Trophoblast cell (in vitro differentiated cells and primary cell): ENCODE data around the gene MOCS2.

ENCODE experiments used
- DNase-seq, 2 donors: peaks; one replicate each; pipeline ENCODE4 v3.0.0-alpha.2; 2016
- H2AFZ ChIP-seq: 2 replicates; pipeline ENCODE4 v1.6.1; 2013; ENCODE audit warnings: low read length, moderate library complexity, mild to moderate bottlenecking; ENCODE audit not compliant: insufficient read depth, poor library complexity
- H2AK5ac ChIP-seq: 2 replicates; pipeline ENCODE4 v1.6.1; 2013; ENCODE audit warnings: mild to moderate bottlenecking, low read length
- H2BK120ac ChIP-seq: 2 replicates; pipeline ENCODE4 v1.6.1; 2013; ENCODE audit warnings: low read length, mild to moderate bottlenecking, moderate library complexity; ENCODE audit not compliant: insufficient read depth, poor library complexity
- H2BK12ac ChIP-seq: 2 replicates; pipeline ENCODE4 v1.6.1; 2013; ENCODE audit warnings: mild to moderate bottlenecking, low read length, moderate library complexity
- H2BK5ac ChIP-seq: 2 replicates; pipeline ENCODE4 v1.6.1; 2013; ENCODE audit warnings: low read length, low read depth, moderate library complexity, mild to moderate bottlenecking; ENCODE audit not compliant: poor library complexity
- H3K14ac ChIP-seq: 2 replicates; pipeline ENCODE4 v1.6.1; 2013; ENCODE audit warnings: mild to moderate bottlenecking, low read length
- H3K18ac ChIP-seq: 2 replicates; pipeline ENCODE4 v1.6.1; 2013; ENCODE audit warnings: mild to moderate bottlenecking, low read length
- H3K23ac ChIP-seq: 2 replicates; pipeline ENCODE4 v1.6.1; 2013; ENCODE audit warnings: low read length
- H3K27ac ChIP-seq: 2 replicates; pipeline ENCODE4 v1.5.1; 2013; ENCODE audit warnings: low read depth, mild to moderate bottlenecking, inconsistent platforms, low read length, moderate library complexity
- H3K27me3 ChIP-seq: 2 replicates; pipeline ENCODE4 v1.6.1; 2013; ENCODE audit warnings: inconsistent platforms, mild to moderate bottlenecking, low read length, moderate library complexity; ENCODE audit not compliant: insufficient read depth
- H3K36me3 ChIP-seq, 2 experiments: 1 replicate in 1 of 2; 2 replicates in 1 of 2; pipeline ENCODE4 v1.6.1; 2013; ENCODE audit warnings: low read length in 2 of 2, mild to moderate bottlenecking in 2 of 2, moderate library complexity in 1 of 2; ENCODE audit not compliant: insufficient read depth in 2 of 2, control insufficient read depth in 1 of 2
- H3K4ac ChIP-seq: 2 replicates; pipeline ENCODE4 v1.6.1; 2013; ENCODE audit warnings: low read depth, mild to moderate bottlenecking, low read length, moderate library complexity
- H3K4me1 ChIP-seq, 2 experiments: 1 replicate in 1 of 2; 2 replicates in 1 of 2; pipeline ENCODE4 v1.6.1; 2013; ENCODE audit warnings: low read length in 2 of 2, mild to moderate bottlenecking in 2 of 2, moderate library complexity in 1 of 2; ENCODE audit not compliant: insufficient read depth in 2 of 2, control insufficient read depth in 1 of 2
- H3K4me2 ChIP-seq: 2 replicates; pipeline ENCODE4 v1.6.1; 2013; ENCODE audit warnings: inconsistent platforms, mild to moderate bottlenecking, low read length, moderate library complexity
- H3K4me3 ChIP-seq: 2 replicates; pipeline ENCODE4 v1.5.1; 2013; ENCODE audit warnings: mild to moderate bottlenecking, low read depth, low read length, inconsistent platforms
- H3K79me1 ChIP-seq: one replicate; pipeline ENCODE4 v1.6.1; 2013; ENCODE audit warnings: low read length
- H3K79me2 ChIP-seq: 2 replicates; pipeline ENCODE4 v1.6.1; 2013; ENCODE audit warnings: low read length, mild to moderate bottlenecking; ENCODE audit not compliant: control insufficient read depth, insufficient read depth, poor library complexity
- H3K9ac ChIP-seq: 2 replicates; pipeline ENCODE4 v1.6.1; 2013; ENCODE audit warnings: mild to moderate bottlenecking, low read length
- H3K9me3 ChIP-seq: 2 replicates; pipeline ENCODE4 v1.6.1; 2013; ENCODE audit warnings: low read depth, mild to moderate bottlenecking, control low read depth, inconsistent platforms, low read length; ENCODE audit not compliant: insufficient read depth
- H4K12ac ChIP-seq: 2 replicates; pipeline ENCODE4 v1.6.1; 2013; ENCODE audit warnings: low read depth, mild to moderate bottlenecking, low read length, moderate library complexity
- H4K8ac ChIP-seq: 2 replicates; pipeline ENCODE4 v1.6.1; 2013; ENCODE audit warnings: low read depth, mild to moderate bottlenecking, low read length, moderate library complexity
- H4K91ac ChIP-seq: one replicate; pipeline ENCODE4 v1.6.1; 2013; ENCODE audit warnings: low read depth, mild to moderate bottlenecking, low read length, moderate library complexity
- WGBS: extraction: QIAGEN DNeasy Blood & Tissue Kit; methylation state at CpG from one replicate; pipeline ENCODE4 v1.1.7; 2013; ENCODE audit warnings: missing lambda C conversion rate; ENCODE audit not compliant: insufficient read length, insufficient coverage; ENCODE audit errors: extremely low coverage; 5-methylcytosine and 5-hydroxymethylcytosine counted together

MOCS2 gene

DNA sequence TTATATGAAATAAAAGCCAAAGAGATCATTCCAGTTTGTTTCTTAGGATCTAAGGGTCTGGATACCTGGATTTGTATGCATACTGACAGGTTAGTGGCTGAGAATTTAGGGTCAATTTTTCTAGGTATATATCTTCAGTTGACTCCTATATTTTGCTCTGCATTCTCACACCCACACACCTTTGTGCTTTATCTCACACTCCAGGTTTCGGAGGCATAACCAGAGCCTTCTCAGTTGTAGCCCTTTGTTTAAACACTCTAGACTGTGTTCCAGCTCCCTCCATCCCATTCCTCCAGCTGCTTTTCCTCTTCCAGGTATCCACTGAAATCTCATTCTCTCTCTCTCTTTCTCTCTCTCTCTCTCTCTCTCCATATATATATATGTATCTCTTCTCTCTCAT, 10.6 kb upstream of the MOCS2 start:
- Histone ChIP-seq H3K9ac (no peak overlapping the region), H3K79me1 (peaks cover 2% of the 10 kb centered on the region), H4K8ac (no peak overlapping the region), H3K4ac (no peak overlapping the region), H2BK12ac (no peak overlapping the region), H3K36me3 (no peaks in the 10 kb centered on the region), H3K9me3 (no peaks in the 10 kb centered on the region), H3K4me3 (no peak overlapping the region), H2AFZ (no peak overlapping the region), H2BK120ac (no peak overlapping the region), H4K91ac (no peak overlapping the region), H3K79me2 (no peaks in the 10 kb centered on the region), H3K4me2 (no peak overlapping the region), H3K4me1 (peaks cover 5% of the 10 kb centered on the region in 2 experiments), H3K18ac (no peak overlapping the region), H2BK5ac (no peak overlapping the region), H2AK5ac (no peak overlapping the region), H3K27ac (no peak overlapping the region), H3K23ac (no peak overlapping the region), H4K12ac (no peak overlapping the region), H3K14ac (no peak overlapping the region), H3K27me3 (no peaks in the 10 kb centered on the region)
- no peak for DNase-seq
- WGBS, result no CpG with 5 or more reads among the region's 1 CpG

DNA sequence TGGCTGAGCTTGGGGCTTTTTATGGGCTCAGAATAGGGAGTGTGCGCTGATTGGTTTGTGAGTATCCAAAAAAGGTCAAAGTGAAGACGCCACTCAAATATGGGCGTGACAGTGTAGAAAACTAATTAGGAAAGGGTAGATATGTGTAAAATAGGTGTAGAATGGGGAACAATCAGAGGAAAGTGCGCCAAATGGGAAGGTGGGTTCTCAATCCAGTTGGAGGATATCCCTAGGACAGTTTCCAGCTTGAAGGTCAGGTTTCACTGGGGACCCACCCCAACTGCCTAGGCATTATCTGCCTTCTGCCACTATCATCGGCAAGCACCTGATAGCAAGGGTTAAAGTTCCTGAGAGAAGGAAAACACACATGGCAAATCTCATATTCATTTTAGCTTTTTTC, 9.3 kb upstream of the MOCS2 start:
- Histone ChIP-seq H2AFZ (no peak overlapping the region), H3K36me3 (no peaks in the 10 kb centered on the region), H3K4me3 (no peak overlapping the region), H3K79me1 (peaks cover 2% of the 10 kb centered on the region), H3K18ac (no peak overlapping the region), H2BK12ac (no peak overlapping the region), H2AK5ac (no peak overlapping the region), H3K14ac (no peak overlapping the region), H3K23ac (no peak overlapping the region), H3K27ac (no peak overlapping the region), H4K8ac (no peak overlapping the region), H3K4ac (no peak overlapping the region), H3K4me2 (no peak overlapping the region), H2BK120ac (no peak overlapping the region), H3K9me3 (no peaks in the 10 kb centered on the region), H3K4me1 (peaks cover 5% of the 10 kb centered on the region in 2 experiments), H3K79me2 (no peaks in the 10 kb centered on the region), H4K91ac (no peak overlapping the region), H4K12ac (no peak overlapping the region), H2BK5ac (no peak overlapping the region), H3K27me3 (no peaks in the 10 kb centered on the region), H3K9ac (no peak overlapping the region)
- WGBS, result no CpG with 5 or more reads among the region's 5 CpGs
- no peak for DNase-seq

DNA sequence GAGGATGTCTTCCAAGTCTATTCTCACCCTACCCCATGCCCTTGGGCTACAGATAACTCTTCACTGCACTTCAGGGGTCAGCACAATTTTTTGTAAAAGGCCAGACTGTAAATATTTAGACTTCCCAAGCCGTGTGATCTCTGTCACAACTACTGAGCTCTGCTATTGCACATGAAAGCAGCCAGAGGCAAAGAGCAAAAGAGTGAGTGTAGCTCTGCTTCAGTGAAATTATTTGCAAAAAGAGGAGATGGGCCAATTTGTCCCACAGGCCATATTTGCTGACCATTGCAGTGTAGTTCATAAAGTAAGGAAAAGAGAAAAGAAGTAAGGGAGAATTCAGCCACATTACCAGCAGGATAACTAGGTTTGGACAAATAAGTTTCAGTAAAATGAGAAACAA, 7.0 kb upstream of the MOCS2 start:
- H2BK12ac ChIP-seq, result no peak overlapping the region
- H3K4ac ChIP-seq, result no peak overlapping the region
- no CpG with 5 or more reads among the region's 1 CpG for WGBS
- H2BK120ac ChIP-seq, result no peak overlapping the region
- H3K18ac ChIP-seq, result no peak overlapping the region
- H3K27me3 ChIP-seq, result no peaks in the 10 kb centered on the region
- no peak overlapping the region for H3K27ac ChIP-seq
- H3K4me3 ChIP-seq, result no peak overlapping the region
- no peak overlapping the region for H3K4me2 ChIP-seq
- peaks cover 3 to 5% of the 10 kb centered on the region in 2 experiments for H3K4me1 ChIP-seq
- no peak overlapping the region for H2AFZ ChIP-seq
- no peaks in the 10 kb centered on the region for H3K79me2 ChIP-seq
- no peak overlapping the region for H3K23ac ChIP-seq
- no peak overlapping the region for H2AK5ac ChIP-seq
- no peak overlapping the region for H4K8ac ChIP-seq
- H3K14ac ChIP-seq, result no peak overlapping the region
- no peak overlapping the region for H4K91ac ChIP-seq
- no peak overlapping the region for H2BK5ac ChIP-seq
- no peak for DNase-seq
- H4K12ac ChIP-seq, result no peak overlapping the region
- no peaks in the 10 kb centered on the region for H3K9me3 ChIP-seq
- H3K36me3 ChIP-seq, result no peaks in the 10 kb centered on the region
- H3K79me1 ChIP-seq, result peaks cover 2% of the 10 kb centered on the region
- no peak overlapping the region for H3K9ac ChIP-seq

DNA sequence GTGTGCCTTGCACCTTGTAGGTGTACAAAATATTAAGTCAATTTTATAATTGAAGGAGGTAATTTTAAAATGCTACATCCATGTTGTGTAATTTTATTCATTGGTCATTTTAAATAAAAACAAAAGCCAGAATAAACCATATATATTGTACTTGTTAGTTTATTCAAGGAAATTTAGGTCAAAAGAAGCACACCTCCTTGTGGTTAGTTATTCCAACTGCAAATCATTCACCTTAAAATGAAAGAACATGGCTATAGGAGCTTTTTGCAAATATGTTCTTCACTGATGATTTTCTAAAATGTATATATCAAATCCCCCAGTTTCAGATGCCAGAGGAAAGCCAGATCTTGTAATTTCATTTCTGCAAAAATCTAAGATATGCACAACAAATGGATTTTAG, 5.4 kb upstream of the MOCS2 start:
- H3K9ac ChIP-seq, result no peak overlapping the region
- H3K4ac ChIP-seq, result no peak overlapping the region

More for the DNA sequence above, 5.4 kb upstream of the MOCS2 start:
- Histone ChIP-seq H2AFZ (no peak overlapping the region), H3K9me3 (no peaks in the 10 kb centered on the region), H3K4me3 (no peak overlapping the region), H2BK5ac (no peak overlapping the region), H3K79me1 (peaks cover 3% of the 10 kb centered on the region), H3K4me1 (peaks cover 3 to 5% of the 10 kb centered on the region in 2 experiments), H3K36me3 (no peaks in the 10 kb centered on the region), H3K23ac (no peak overlapping the region), H3K14ac (no peak overlapping the region), H2AK5ac (no peak overlapping the region), H4K8ac (no peak overlapping the region), H2BK12ac (no peak overlapping the region), H4K12ac (no peak overlapping the region), H3K4me2 (no peak overlapping the region), H3K27ac (no peak overlapping the region), H4K91ac (no peak overlapping the region), H3K27me3 (no peaks in the 10 kb centered on the region), H3K18ac (no peak overlapping the region), H2BK120ac (no peak overlapping the region), H3K79me2 (no peaks in the 10 kb centered on the region)
- DNase-seq, result peak in 1 of 2 donors; percentile 34
